MV-4-11 (cell line): ENCODE measurements around the gene MT4.
"Not testable (repeated sequence)": the region's sequence is repeated elsewhere in the genome, so short reads cannot be mapped to it uniquely, and the experiment has no call there.

Experiments used
- DNase-seq: peaks from one replicate; lab custom pipeline; 2025; lab: John Stamatoyannopoulos, UW

The MT4 gene

DNA sequence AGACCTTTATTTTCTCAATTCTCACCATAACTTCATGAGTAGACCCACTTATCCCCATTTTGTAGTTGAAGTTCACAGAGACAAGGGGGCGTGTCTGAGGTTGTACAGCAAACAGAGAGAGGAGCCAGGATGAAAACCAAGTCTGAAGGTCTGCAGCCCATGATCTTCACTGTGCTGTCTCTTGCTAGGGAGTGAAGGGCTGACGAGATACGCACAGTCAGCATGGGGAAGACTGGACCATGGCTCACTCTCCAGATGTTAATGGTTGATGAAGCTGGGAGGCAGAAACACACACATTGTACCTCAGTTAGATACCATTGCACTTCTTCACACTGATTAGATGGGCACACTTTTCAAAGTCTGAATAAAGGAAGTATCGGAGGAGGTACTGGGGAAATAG is 5.8 kb upstream of the MT4 start:
- DNase-seq = no peak

DNA sequence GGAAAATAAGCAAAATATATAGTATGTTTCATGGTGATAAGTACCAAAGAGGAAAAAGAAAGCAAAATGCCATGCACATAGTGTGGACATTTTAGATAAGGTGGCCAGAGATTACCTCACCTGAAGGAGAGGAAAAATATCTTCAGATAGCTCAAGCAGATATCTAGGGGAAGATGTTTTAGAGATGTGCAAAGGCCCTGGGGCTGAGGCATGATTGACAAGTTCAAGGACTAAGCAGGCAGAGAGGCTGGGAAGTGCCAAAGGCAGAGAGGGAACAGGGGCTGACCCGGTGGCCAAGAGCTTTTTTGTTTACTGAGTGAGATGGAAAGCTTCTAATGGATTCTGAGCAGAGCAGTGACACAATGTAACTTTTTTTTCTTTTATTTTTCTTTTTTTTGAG is 4.4 kb upstream of the MT4 start:
- no peak for DNase-seq

DNA sequence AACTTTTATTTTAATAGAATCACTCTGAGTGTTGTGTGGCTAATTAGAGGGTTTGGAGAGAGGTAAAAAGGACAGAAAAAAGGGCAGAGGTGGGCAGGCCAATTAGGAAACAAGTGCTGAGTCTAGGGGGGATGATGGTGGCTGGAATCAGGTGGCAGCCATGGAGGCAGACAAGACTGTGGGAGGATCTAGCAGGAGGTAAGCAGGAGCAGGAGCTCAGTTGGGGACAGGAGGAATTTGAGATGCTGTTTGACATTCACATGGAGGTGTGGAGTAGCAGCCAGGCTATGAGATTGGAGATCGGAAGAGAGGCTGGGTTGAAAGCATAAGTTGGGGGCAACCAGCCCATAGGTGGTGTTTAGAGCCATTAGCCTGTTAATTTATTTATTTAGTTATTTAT is 3.7 kb upstream of the MT4 start:
- DNase-seq = no peak

DNA sequence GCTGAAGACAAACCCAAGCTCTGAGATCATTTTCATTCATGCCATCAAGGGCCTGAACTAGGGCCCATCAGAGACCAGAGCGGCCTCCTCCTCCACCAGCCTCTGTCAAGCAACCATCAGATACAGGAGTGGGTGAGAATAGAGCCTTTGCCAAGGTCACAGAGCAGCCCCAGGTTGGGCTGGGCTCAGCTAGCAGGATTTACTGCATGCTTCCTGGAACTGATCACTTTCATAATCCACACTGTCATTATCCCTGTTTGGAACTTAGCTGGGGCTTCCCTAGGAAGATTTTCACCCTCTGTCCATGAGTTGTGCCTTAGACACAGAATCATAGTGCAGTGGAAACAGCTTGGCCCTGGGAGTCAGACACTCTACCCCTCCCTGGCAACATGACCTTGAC is 5.1 kb downstream of the MT4 start:
- no peak for DNase-seq

DNA sequence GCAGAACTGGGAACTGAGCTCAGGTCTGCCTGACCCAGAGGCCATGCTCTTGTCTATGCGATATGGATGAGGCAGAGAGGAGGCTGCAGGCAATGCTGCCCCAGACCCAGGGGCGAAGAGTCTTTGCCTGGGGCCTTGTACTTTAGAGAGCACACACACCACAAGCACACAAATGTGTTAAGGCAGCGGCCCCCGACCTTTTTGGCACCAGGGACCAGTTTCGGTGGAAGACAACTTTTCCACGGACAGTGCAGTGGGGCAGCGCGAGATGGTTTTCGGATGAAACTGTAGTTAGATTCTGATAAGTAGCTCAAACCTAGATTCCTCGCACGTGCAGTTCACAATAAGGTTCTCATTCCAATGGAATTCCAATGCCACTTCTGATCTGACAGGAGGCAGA is 6.7 kb downstream of the MT4 start:
- no peak for DNase-seq

DNA sequence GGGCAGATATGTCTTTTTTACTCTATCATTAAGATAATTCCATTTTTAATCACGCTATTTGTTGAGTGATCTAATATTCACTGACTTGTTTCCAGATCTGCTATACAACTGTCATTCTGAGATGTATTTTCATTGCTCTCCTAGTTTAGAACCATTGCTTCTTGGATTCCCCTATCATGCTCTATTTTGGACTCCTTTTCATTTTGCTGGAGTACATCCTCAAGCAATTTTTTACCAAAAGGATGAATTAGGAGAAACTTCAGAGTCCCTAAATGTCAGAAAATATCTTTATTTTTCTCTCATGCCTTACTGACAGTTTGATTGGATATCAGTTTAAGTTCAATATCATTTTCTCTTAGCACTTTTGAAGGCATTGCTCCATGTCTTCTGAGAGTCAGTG is 9.8 kb downstream of the MT4 start:
- DNase-seq = no peak

DNA sequence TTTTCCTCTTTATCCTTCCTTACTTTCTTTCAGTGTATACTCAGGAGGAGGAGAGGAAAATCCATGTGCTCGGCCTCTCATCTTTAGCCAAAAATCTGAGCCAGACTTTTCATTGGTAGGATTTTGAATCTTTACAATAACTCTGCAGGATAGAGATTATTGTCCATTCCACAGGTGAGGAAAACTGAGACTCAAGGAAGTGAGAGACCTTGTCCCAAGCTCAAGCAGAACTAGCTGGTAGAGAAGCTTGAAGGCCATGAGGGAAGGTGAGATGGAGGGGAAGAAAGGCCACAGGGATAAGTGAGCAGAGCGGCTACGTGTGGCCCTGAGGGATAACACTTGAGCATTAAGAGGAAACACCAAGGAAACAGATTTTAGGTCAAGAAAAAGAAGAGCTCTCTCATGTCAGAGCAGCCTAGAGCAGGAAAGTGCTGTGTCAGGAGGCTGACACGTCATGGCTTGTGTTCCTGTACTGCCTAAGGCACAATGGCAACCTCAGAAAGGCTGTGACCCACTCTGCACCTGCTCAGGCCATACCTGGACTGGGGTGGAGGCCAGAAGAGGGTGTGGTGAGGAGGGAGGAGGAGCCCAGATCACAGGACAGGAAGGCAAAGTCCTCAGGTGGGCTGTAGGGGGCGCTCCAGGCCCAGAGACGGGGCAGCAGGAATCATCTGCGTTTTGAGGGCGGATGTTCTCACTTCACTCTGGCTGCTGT is 11.9 kb downstream of the MT4 start:
- DNase-seq = peak; percentile 66

DNA sequence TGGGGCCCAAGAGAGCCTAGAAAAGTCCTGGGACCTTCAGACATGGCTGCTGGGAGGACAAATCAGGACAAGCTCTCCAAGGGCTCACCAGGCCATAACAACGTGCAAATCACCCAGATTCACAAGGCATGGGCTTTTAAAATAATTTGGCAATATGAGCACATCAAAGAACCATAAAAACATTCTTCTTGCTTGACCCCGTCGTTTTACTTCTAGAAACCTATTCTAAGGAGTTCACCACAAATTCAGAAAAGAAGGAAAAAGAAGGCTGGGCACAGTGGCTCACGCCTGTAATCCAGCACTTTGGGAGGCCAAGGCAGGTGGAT is 12.4 kb downstream of the MT4 start:
- DNase-seq = no peak

DNA sequence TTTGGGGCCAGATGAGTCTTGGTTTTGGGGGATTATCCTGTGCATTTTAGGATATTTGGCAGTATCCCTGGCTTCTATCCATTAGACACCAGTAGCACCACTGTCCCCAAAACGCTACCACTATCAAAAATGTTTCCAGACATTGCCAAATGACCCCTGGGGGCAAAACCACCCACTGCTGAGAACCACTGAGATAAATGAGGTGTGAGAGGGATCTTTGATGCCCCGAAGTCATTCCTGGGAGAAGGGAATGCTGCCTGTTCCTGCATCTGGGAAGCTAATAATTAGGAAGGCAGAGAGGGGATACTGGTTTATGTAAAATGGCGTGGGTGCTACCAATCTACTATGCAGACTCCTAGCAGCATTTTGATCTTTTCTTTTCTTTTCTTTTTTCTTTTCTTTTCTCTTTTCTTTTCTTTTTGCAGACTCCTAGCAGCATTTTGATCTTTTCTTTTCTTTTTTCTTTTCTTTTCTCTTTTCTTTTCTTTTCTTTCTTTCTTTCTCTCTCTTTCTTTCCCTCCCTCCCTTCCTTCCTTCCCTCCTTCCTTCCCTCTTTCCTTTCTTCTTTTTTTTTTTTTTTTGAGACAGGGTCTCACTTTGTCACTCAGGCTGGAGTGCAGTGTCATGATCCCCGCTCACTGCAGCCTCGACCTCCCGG is 15.6 kb downstream of the MT4 start:
- no peak for DNase-seq

DNA sequence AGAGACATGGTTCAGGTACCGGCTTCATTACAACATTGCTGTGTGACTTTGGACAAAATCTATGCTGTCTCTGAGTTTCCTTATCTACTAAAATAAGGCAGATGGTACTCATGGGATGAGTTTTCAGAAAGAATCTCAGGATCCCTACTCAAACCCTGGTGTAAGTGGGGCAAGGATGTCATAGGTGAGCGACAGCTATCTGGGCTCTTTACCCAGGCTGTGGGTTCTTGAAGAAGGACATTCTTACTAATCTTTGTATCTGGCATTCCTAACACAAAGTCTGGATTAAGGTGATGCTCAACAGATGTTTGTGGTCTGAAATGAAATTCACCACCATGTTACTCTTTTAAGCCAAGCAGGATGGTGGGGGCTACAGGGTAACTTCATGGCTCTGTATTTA is 18.0 kb downstream of the MT4 start:
- DNase-seq = not testable (repeated sequence)

DNA sequence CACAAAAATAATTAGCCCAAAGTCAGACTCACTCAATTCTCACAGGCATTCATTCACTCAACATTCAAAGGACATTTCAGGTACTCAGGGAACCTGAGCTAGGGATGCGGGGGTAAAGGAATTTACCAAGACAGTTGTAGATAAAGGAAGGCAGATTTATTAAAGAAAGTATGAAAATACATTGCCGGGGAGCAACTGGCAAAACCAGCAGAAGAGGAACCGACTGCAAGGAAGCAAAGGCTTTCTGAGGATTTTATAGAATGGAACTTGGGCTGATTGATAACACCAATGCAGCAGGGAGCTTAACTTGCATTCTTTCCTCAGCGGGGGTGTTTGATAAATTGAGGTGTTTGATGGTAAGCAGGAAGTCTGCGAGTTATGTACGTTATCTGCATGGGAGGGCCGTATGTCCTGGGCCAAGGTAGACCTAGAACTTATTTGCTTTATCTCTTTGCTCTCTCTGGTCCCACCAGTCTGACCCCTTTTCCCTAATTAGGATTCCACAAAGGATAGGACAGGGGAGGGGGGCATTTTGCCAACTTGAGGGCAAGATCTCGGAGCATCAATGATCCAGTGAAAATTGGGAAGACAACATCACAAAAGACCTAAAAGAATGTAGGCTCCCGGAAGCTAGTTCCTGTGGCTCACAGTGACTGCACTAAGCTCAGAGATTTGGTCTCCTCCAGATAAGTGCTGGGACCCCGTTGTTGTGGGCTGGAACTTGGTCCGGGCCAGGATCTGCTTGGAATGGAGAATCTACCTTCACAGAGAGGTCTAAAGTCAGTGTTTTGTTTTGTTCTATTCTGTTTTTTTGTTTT is 18.7 kb downstream of the MT4 start:
- no peak for DNase-seq

DNA sequence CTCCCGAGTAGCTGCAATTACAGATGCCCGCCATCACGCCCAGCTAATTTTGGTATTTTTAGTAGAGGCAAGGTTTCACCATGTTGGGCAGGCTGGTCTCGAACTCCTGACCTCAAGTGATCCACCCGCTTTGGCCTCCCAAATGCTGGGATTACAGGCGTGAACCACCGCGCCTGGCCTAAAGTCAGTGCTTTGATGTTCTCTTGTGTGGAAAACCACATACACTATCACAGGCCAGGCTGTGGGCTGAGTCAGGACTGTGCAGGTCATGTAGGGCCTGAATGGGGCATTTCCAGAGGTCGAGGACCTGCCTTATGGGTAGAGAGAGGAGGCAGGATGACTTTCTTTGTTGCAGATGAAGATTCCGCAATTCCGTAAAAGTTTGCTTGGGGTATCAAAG is 19.4 kb downstream of the MT4 start:
- DNase-seq = no peak

DNA sequence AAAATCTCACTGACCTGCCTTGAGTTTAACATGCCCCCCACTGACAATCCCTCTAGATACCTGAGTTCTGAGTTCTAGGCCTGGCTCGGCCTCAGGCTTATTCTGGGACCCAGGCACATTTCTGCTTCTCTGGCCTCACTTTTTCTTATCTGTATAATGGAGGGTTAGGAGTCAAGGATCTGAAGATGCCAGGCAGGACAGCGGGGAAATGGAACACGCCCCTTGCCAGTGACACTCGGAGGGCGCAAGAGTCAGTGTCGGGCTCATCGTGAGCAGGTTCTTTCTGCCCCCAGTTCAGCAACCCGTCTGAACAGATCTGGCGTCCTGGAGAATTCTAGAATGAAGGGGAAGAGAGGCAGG is 23.9 kb downstream of the MT4 start:
- no peak for DNase-seq

DNA sequence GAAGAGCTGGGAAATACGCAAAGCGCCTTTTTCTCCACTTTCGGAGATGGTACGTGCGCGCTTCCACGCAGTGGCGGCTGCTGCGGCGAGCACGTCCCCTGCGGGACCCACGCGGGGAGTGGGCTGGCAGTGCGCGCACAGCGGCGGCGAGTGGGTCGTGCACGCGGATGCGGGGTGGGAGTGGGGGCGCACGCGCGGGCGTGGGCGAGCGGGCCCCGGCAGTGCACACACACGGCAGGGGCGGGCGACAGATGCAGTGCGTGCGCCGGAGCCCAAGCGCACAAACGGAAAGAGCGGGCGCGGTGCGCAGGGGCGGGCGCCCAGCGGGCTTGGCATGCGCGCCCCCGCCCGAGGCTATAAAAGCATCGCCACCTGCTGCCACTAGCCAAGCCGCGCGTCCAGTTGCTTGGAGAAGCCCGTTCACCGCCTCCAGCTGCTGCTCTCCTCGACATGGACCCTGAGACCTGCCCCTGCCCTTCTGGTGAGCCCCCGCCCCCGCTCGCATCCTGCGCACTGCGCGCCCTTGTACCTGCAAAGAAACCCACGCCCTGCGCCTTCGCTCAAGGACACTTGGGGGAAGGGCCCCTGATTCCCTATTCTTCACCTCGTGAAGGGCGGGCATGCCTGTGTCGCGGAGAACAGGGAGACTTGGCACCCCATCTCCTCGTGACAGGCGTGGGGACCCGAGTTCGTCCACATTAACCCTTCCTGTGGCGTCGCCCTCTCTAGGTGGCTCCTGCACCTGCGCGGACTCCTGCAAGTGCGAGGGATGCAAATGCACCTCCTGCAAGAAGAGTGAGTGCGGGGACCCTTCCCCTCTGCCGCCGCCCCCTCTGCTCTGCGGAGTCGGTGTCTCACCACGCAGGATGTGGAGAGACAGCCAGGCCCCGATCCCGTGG is 24.5 kb downstream of the MT4 start, which contains the start of gene MT3:
MT3 (plus strand) TSS at position 388 of the 899 bp plus-strand sequence; CDS start at position 451, 63 bp downstream.
- DNase-seq = no peak

DNA sequence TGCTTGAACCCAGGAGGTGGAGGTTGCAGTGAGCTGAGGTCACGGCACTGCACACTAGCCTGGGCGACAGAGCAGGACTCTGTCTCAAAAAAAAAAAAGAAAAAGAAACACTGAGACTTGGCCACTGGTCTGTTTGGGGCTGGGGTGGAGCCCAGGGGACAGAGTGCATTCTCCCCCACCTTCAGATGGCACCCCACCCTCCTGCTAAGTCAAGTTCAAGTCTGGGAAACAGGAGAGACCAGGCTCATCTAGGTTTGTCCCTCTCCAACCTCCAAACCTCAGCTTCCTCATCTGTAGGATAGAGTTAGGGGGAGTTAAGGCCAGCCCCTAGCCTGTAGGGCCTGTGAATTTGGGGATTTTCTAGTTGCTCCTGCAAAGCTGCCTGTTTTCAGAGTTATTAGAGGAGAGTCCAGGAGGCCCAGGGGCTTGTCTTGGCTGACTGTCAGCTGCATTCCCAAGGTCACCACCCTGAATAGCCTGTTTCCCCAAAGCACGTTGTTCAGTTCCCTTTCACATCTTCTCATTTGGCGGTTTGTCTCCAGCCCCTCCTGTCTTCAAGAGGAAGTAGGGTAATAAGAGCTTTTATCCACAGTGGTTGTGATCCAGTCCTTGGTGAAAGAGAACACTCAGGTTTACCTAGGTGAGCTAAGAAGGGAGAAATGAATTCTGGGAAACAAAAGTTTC is 26.6 kb downstream of the MT4 start:
- DNase-seq = peak; percentile 76

DNA sequence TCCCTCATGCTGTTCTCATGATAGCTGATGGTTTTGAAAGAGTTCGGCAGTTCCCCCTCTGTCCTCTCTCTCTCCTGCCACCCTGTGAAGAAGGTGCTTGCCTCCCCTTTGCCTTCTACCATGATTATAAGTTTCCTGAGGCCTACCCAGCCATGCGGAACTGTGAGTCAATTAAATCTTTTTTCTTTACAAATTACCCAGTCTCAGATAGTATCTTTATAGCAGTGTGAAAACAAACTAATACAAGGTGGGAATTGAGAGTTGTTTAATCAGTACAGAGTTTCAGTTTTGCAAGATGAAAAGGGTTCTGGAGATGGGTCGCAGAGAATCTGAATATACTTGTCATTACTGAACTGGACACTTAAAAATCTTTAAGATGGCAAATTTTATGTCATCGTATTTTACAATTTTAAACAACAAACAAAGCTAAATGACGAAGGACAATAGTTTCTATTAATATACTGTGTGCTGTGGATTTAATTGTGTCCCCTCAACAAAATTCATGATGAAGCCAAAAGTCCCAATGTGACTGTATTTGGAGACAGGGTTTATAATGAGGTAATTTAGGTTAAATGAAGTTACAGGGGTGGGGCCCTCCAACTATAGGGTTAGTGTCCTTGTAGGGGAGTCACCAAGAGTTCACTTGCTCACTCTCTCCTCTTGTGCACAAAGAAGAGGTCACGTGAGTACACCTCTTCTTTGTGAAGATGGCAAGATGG is 28.9 kb downstream of the MT4 start:
- DNase-seq = no peak

DNA sequence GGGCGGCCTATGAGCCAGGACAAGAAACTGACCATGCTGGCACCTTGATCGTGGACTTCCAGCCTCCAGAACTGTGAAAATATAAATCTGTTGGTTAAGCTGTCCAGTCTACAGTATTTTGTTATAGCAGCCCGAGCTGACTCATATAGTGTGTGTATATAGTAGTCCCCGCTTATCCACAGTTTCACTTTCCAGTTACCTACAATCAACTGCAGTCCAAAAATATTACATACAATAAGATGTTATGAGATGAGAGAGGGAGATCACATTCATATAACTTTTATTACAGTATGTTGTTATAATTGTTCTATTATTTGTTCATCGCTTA is 29.4 kb downstream of the MT4 start:
- no peak for DNase-seq

DNA sequence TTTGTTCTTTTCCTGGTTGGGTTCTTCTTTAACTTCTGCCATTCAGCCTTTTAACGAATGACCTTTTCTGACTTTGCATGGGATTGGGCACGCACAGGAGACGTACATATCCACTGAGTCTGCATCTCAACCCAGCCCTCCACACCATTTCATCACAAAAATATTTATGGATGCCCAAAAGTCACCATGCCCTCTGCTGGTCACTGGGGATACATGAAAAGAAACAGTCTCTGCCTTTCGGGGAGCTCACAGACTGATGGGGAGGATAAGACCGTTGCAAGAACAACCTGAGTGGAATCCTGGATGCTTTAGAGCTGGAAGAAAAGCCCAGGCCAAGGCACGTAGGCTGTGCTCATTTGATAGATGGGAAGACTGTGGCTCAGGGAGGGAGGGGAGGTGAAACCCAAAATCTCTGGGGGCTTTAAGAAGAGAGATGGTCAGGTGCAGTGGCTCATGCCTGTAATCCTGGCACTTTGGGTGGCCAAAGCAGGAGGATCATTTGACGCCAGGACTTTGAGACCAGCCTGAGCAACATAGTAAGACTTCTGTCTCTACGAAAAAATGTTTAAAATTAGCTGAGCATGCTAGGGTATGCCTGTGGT is 35.6 kb downstream of the MT4 start:
- DNase-seq = peak; percentile 38

DNA sequence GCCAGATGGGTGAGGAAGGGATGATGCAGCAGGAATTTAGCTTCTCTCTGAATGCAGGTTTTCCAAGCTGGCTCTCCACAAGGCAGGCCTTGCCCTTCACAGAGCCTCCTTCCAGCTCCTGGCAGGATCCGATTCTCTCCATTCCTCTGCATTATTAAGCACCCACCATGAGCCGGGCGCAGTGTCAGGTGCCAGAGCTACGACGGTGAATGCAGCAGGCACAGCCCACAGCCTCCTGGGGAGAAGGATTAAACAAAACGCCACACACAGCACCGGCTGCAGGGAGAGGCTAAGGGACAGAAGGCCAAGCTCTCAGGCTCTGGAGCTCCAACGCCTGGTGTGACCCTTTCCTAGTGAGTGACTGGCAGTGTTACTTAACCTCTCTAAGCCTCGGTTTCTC is 36.5 kb downstream of the MT4 start:
- no peak for DNase-seq

DNA sequence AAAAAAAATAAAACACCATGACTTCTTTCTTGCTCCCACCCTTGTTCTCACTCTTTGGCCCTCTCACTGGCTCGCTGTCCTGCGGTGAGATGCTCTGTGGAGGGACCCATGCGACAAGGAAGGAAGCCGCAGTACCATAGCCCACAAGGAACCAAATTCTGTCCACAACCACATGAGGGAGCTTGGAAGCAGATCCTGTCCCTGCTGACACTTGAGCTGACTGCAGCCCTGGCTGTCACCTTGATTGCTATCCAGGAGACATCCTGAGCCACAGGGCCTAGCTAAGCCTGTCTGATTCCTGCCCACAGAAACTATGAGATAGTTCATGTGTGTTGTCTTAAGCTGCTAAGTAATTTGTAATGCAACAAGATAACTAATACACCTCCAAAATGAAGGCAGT is 38.7 kb downstream of the MT4 start:
- DNase-seq = peak; percentile 51

DNA sequence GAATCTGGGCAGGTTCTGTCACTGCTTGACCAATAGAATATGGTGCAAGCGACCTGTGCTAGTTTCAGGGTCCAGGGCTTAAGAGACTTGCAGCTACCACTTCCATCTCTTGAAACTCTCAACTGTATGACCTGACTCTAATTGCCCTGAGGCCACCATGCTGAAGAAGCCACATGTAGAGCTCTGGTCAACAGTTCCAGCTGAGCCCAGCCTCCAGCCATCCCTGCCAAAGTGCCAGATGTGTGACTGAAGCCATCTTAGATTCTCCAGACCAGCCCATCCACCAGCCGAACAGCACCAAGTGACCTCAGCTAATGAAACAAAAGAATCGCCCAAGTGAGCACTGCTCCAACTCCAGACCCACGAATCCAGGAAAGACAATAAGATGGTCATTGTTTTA is 40.1 kb downstream of the MT4 start:
- no peak for DNase-seq
